Measurements from ENCODE around the gene WSCD2.

The WSCD2 gene

DNA sequence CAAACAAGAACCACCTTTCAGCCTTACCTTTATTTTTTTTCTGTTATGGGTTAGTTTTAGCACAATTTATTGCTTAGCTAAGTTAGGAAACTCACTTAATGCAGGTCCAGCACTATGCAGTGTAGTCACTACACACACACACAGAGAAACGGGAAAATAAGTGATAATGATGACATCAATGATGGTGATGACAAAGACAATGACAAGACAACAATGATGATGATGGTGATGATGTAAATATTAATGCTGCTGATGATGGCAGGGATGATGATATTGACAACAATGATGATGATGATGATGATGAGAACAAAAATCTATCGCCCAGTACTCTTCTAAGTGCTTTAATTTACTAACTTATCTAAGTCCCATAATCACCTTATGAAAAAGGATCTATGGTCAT lies 41.1 kb downstream of the WSCD2 start:
- DNase-seq = no peak

GRCh38 chr12:108172033-108172432 lies 42.9 kb downstream of the WSCD2 start:
- no peak for DNase-seq

- DNase-seq = no peak
Observed at GRCh38 chr12:108173160-108173559, 44.1 kb downstream of the WSCD2 start.

DNA sequence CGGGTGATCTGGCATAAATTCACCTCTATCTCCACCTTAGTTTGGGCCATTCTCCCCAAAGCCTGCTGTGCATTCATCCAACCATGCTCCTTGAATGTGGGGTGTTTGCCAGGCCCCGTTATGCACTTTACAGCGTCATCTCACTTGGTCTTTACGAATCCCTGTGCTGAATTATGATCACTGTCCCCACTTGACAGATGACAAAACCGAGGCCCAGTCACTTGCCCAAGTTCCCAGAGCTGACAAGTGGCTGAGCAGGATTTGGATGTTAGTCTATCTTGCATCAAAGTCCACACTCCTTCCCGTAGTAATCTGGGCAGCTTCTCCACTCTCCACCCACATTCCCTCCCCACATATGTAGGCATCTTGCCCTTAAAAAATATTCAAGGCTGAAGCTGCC lies 44.8 kb downstream of the WSCD2 start:
- no peak for DNase-seq

- DNase-seq = no peak
Observed at GRCh38 chr12:108174641-108175040, 45.6 kb downstream of the WSCD2 start.

DNA sequence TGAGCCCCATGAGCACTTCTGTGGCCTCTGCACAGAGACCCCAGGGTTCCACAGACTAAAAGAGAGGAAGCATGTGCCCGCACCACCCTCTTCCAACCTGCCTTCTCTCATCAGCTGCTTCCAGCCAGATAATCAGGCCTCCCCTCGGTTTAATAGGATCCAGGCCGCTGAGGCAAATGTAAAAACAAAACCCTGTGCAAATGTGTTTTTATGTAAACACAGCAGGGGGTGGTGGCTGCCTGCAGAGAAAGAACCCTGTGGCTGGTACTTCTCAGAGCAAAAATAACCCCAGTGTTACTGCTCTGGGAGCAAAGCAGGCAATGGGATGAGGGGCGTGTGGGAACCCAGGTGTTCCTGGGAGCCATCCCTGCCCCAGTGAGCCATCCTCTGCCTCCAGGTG lies 46.2 kb downstream of the WSCD2 start:
- no peak for DNase-seq

DNA sequence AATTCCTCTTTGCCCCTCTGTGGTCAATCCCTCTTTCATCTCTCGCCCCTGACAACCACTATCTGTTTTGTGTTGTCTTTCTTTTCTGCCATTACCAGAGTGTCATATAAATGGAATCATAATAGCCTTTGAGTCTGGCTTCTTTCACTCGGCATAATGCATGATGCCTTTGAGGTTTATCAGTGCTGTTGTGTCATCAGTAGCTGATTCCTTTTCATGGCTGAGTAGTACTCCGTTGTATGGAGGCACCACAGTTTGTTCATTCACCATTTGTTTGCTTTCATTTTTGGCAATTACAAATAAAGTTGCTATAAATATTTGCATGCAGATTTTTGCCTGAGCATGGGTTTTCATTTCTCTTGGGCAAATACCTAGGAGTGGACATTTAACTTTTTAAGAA lies 47.2 kb downstream of the WSCD2 start:
- DNase-seq = no peak

- DNase-seq = no peak
Observed at GRCh38 chr12:108177131-108177530, 48.0 kb downstream of the WSCD2 start.

- DNase-seq = no peak
Observed at GRCh38 chr12:108179305-108179704, 50.2 kb downstream of the WSCD2 start.

DNA sequence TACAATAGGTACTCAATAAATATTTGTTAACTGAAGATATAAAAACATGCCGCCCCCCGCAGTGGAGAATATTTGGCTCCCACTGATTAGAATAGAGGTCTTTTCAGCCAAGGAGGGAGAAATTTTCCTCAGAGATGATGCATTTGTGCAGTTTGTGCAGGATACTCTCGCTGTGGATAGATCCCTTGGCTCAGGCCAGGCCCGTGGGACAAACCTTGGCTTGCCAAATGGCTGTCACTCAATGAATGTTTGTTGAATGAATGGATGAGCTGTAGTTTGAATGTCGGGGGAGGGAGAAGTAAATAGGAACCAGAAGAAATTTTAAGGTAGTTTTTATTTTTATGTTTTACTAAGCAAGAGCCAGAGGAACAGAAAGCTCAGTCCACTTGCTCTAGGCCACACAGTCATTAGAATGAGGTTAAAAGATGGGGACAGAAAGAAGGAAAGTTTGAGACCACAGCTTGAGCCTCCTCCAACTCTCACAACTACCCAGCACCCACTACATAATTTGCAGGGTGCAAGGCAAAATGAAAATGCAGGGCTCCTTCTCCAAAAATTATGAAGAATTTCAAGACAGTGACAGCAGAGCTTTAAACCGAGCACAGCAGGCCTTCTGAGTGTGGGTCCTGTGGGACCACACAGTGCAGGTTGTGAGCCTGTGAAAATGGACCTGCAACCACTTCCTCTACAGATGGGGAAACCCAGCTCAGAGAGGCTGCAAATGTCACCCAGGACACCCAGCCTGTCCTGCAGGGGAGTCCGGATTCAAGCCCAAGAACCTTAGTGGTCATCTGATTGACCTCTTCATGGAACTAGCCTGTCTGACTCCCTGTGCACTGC lies 51.4 kb downstream of the WSCD2 start:
- no peak for DNase-seq

GRCh38 chr12:108181095-108181454 lies 52.0 kb downstream of the WSCD2 start:
- no peak for DNase-seq

DNA sequence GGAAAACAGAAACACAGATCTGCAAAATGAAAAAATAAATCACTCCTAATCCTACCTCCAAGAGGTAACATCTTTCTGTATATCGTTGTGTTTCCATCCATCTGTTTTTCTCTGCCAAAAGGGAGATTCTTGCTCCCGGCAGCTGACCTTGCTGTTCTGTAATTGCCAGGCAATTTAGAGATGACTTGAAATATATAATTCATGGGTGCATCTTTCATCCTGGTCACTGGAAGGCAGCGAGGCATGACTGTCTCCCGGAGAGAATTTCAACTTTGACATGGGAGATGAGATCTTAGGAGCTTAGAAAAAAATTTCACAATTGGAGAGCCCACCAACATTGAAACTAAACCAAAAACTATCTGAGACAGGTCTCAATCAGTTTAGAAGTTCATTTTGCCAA lies 53.0 kb downstream of the WSCD2 start:
- DNase-seq = no peak

- no peak for DNase-seq
Observed at GRCh38 chr12:108185002-108185401, 55.9 kb downstream of the WSCD2 start.

DNA sequence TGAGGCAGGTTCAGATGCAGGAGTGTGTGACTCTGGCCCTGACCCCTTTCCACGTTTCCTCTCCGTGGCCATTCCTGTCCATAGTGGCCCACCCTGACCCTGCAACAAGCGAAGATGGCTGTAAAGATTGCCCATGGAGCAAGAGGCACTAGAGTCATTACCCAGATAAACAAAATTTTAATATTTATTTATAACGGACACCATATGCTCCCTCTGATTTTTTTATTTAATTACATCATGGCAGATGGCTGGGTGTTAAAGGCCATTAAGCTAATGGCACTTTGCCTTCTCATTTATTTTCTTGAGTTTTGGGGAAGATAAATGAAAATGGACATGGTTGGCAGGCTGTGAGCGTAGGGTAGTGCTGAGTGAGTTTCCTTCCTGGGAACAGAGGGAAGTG lies 58.7 kb downstream of the WSCD2 start:
- DNase-seq = no peak

- no peak for DNase-seq
Observed at GRCh38 chr12:108190529-108190928, 61.4 kb downstream of the WSCD2 start.

- DNase-seq = no peak
Observed at GRCh38 chr12:108191086-108191485, 62.0 kb downstream of the WSCD2 start.

DNA sequence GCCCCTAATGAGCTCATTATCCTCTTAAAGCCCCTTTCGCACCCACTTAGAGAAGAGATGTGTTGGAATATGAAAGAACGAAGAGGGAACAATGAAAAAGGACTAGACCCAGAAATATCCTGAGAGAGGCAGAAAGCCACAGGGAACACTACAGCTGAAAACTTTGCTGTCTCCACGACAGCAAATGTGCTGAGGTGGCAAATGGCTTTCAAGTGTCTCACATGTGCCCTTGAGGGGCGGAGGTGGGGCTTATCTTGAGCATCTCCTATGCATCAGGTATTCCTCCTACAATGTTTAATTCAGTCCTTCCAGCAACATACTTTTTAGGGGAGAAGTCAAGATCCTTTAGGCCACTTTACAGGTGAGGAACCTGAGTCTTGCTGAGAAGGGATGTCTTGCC lies 62.9 kb downstream of the WSCD2 start:
- DNase-seq = no peak

DNA sequence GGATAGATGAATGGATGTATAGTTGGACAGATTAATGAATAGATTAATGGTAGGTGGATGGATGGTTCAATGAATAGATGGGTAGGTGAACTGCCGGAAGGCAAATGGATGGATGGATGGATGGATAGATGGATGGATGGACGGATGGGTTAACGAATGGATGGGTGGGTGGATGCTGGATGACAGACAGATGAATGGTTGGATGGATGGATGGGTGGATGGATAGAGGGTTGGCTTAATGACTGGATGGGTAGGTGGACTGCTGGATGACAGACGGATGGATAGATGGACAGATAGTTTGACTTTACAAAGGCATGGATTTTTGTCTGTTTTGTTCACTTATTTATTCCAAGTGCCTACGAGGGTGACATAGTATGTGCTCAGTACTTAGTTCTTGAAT lies 64.4 kb downstream of the WSCD2 start:
- DNase-seq = no peak

- peak; percentile 34 for DNase-seq
Observed at GRCh38 chr12:108193917-108194316, 64.8 kb downstream of the WSCD2 start.

DNA sequence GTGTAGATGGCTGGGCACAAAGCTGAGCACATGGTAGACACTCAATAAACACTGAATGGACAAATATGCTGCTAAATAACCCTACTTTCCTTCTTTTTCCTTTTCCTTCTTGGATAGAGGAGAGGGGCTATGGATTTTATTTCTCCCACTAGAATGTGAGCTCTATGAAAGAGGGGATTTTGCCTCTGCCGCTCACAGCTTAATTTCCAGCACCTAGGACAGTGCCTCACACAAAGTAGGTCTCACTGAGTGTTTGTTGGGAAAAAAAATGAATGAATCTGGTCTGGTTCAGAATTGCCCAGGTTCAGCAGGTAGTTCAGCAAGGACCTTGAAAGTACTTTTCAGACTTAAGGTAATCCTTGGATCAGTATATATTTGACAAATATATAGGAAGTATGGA lies 65.5 kb downstream of the WSCD2 start:
- no peak for DNase-seq

- DNase-seq = no peak
Observed at GRCh38 chr12:108196319-108196718, 67.2 kb downstream of the WSCD2 start.

DNA sequence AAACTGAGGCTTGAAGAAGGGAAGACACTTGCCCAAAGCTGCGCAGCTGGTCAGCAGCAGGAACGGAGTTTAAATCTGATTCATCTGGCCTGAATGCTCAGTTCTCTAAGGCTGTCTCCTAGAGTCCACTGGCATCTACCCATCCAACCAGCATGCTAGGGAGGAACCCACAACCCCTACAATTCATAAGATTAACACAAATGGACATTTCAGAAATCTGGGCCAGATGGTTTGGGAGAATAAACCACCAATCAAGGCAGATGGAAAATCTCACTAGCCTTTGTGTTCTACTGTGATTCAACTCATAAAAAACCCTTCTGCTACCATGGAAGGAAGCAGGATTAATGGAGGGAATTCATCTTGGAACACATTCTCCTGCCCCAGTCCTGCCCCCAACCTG lies 67.8 kb downstream of the WSCD2 start:
- no peak for DNase-seq

- no peak for DNase-seq
Observed at GRCh38 chr12:108198043-108198442, 69.0 kb downstream of the WSCD2 start.

- no peak for DNase-seq
Observed at GRCh38 chr12:108199106-108199505, 70.0 kb downstream of the WSCD2 start.

- no peak for DNase-seq
Observed at GRCh38 chr12:108201808-108202207, 72.7 kb downstream of the WSCD2 start.
